ENCODE measurements around the gene ANKMY1.

The ANKMY1 gene

GRCh38 chr2:240464514-240465241, 93.1 kb downstream of the ANKMY1 start:
- no peak for TF ChIP-seq CTCF (IDR thresholded peaks at IDR 0.05; ENCODE audit: insufficient read depth, low read length, poor library complexity, severe bottlenecking)
- no peaks in the 10 kb centered on the region for H3F3A ChIP-seq (ENCODE audit: insufficient read depth)
- no peak overlapping the region for H3K4me3 ChIP-seq (ENCODE audit: insufficient read depth, low read length, poor library complexity, severe bottlenecking)
- H3K36me3 ChIP-seq (ENCODE audit: low read length) = no peaks in the 10 kb centered on the region
- no peaks in the 10 kb centered on the region for H3K9me3 ChIP-seq (ENCODE audit: insufficient read depth, low read length)
- H2AFZ ChIP-seq (ENCODE audit: low read depth, low read length, severe bottlenecking) = no peak overlapping the region
- H3K79me2 ChIP-seq (ENCODE audit: insufficient read depth, low read length) = no peaks in the 10 kb centered on the region
- no peaks in the 10 kb centered on the region for H3K27me3 ChIP-seq (ENCODE audit: low read length)
- no peak overlapping the region for H3K9ac ChIP-seq (ENCODE audit: low read length)
- H3K9me2 ChIP-seq (replicated peaks; ENCODE audit: insufficient read depth, low read length) = no peaks in the 10 kb centered on the region
- no peak overlapping the region for H3K4me2 ChIP-seq (ENCODE audit: low read depth, low read length, poor library complexity, severe bottlenecking)
- H3K27ac ChIP-seq (ENCODE audit: low read depth, low read length) = no peak overlapping the region
- H4K20me1 ChIP-seq (ENCODE audit: low read depth, low read length) = no peaks in the 10 kb centered on the region

GRCh38 chr2:240463866-240464481, 93.8 kb downstream of the ANKMY1 start:
- no peaks in the 10 kb centered on the region for H3F3A ChIP-seq (ENCODE audit: insufficient read depth)
- no peaks in the 10 kb centered on the region for H3K79me2 ChIP-seq (ENCODE audit: insufficient read depth, low read length)
- TF ChIP-seq EZH2phosphoT487 (conservative IDR thresholded peaks at IDR 0.05; ENCODE audit: low read length) (no peak), CTCF (IDR thresholded peaks at IDR 0.05; ENCODE audit: insufficient read depth, low read length, poor library complexity, severe bottlenecking) (no peak)
- H4K20me1 ChIP-seq (ENCODE audit: low read depth, low read length) = no peaks in the 10 kb centered on the region
- H3K4me3 ChIP-seq (ENCODE audit: insufficient read depth, low read length, poor library complexity, severe bottlenecking) = no peak overlapping the region
- H3K9ac ChIP-seq (ENCODE audit: low read length) = no peak overlapping the region
- H3K9me2 ChIP-seq (replicated peaks; ENCODE audit: insufficient read depth, low read length) = no peaks in the 10 kb centered on the region
- H3K36me3 ChIP-seq (ENCODE audit: low read length) = no peaks in the 10 kb centered on the region
- H3K4me2 ChIP-seq (ENCODE audit: low read depth, low read length, poor library complexity, severe bottlenecking) = no peak overlapping the region
- no peaks in the 10 kb centered on the region for H3K27me3 ChIP-seq (ENCODE audit: low read length)
- no peaks in the 10 kb centered on the region for H3K9me3 ChIP-seq (ENCODE audit: insufficient read depth, low read length)
- H2AFZ ChIP-seq (ENCODE audit: low read depth, low read length, severe bottlenecking) = no peak overlapping the region
- no peak overlapping the region for H3K27ac ChIP-seq (ENCODE audit: low read depth, low read length)

- Histone ChIP-seq H3F3A (ENCODE audit: insufficient read depth) (no peaks in the 10 kb centered on the region), H2AFZ (ENCODE audit: low read depth, low read length, severe bottlenecking) (no peak overlapping the region), H3K9ac (ENCODE audit: low read length) (no peak overlapping the region), H3K36me3 (ENCODE audit: low read length) (no peaks in the 10 kb centered on the region), H3K9me2 (replicated peaks; ENCODE audit: insufficient read depth, low read length) (no peaks in the 10 kb centered on the region), H3K4me2 (ENCODE audit: low read depth, low read length, poor library complexity, severe bottlenecking) (no peak overlapping the region), H3K79me2 (ENCODE audit: insufficient read depth, low read length) (no peaks in the 10 kb centered on the region), H3K9me3 (ENCODE audit: insufficient read depth, low read length) (no peaks in the 10 kb centered on the region), H4K20me1 (ENCODE audit: low read depth, low read length) (no peaks in the 10 kb centered on the region), H3K27ac (ENCODE audit: low read depth, low read length) (no peak overlapping the region), H3K27me3 (ENCODE audit: low read length) (no peaks in the 10 kb centered on the region), H3K4me3 (ENCODE audit: insufficient read depth, low read length, poor library complexity, severe bottlenecking) (no peak overlapping the region)
- TF ChIP-seq EZH2phosphoT487 (conservative IDR thresholded peaks at IDR 0.05; ENCODE audit: low read length) (no peak), CTCF (IDR thresholded peaks at IDR 0.05; ENCODE audit: insufficient read depth, low read length, poor library complexity, severe bottlenecking) (no peak)
Measured at GRCh38 chr2:240463274-240463865, 94.4 kb downstream of the ANKMY1 start.

Data from SU-DHL-6 (cell line).